HL-60 (cell line): Measurements from ENCODE around the gene ARHGEF16.

Experiments
- POLR2AphosphoS5 ChIP-seq: IDR thresholded peaks from 2 replicates; pipeline ENCODE4 v1.6.1; 2012; ENCODE audit warnings: low read depth
- TF ChIP-seq, protein P1 (sequence below): IDR thresholded peaks from one replicate; pipeline ENCODE4 v1.5.1; 2011; ENCODE audit warnings: low read length, control low read depth, inconsistent platforms; ENCODE audit not compliant: insufficient read depth
- TF ChIP-seq, protein P2 (sequence below): IDR thresholded peaks from 2 replicates; pipeline ENCODE4 v1.6.1; 2012; ENCODE audit warnings: low read depth; ENCODE audit not compliant: insufficient replicate concordance

DNA sequence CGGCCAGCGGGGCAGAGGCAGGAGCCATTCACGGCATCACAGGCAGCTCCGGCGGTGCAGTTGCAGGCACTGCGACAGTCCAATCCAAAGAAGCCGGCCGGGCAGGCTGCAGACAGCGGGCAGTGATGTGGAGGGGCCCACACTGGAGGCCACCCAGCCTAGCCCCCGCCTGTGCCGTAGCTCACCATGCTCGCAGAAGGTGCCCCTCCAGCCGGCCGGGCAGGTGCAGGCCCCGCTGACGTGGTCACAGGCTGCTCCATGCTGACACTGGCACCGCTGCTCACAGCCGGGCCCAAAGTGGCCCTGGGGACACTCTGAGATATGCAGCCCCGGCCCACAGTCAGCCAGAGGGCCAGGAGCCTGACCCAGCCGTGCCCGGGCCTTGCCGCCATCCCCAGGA, 45.1 kb downstream of the ARHGEF16 start:
- TF ChIP-seq, protein P1, sequence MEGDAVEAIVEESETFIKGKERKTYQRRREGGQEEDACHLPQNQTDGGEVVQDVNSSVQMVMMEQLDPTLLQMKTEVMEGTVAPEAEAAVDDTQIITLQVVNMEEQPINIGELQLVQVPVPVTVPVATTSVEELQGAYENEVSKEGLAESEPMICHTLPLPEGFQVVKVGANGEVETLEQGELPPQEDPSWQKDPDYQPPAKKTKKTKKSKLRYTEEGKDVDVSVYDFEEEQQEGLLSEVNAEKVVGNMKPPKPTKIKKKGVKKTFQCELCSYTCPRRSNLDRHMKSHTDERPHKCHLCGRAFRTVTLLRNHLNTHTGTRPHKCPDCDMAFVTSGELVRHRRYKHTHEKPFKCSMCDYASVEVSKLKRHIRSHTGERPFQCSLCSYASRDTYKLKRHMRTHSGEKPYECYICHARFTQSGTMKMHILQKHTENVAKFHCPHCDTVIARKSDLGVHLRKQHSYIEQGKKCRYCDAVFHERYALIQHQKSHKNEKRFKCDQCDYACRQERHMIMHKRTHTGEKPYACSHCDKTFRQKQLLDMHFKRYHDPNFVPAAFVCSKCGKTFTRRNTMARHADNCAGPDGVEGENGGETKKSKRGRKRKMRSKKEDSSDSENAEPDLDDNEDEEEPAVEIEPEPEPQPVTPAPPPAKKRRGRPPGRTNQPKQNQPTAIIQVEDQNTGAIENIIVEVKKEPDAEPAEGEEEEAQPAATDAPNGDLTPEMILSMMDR = no peak
- no peak for TF ChIP-seq POLR2AphosphoS5
- TF ChIP-seq, protein P2, sequence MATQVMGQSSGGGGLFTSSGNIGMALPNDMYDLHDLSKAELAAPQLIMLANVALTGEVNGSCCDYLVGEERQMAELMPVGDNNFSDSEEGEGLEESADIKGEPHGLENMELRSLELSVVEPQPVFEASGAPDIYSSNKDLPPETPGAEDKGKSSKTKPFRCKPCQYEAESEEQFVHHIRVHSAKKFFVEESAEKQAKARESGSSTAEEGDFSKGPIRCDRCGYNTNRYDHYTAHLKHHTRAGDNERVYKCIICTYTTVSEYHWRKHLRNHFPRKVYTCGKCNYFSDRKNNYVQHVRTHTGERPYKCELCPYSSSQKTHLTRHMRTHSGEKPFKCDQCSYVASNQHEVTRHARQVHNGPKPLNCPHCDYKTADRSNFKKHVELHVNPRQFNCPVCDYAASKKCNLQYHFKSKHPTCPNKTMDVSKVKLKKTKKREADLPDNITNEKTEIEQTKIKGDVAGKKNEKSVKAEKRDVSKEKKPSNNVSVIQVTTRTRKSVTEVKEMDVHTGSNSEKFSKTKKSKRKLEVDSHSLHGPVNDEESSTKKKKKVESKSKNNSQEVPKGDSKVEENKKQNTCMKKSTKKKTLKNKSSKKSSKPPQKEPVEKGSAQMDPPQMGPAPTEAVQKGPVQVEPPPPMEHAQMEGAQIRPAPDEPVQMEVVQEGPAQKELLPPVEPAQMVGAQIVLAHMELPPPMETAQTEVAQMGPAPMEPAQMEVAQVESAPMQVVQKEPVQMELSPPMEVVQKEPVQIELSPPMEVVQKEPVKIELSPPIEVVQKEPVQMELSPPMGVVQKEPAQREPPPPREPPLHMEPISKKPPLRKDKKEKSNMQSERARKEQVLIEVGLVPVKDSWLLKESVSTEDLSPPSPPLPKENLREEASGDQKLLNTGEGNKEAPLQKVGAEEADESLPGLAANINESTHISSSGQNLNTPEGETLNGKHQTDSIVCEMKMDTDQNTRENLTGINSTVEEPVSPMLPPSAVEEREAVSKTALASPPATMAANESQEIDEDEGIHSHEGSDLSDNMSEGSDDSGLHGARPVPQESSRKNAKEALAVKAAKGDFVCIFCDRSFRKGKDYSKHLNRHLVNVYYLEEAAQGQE = no peak
